HG02943 (cell line): ENCODE data around the gene POMGNT2.

Source experiments
- ATAC-seq: cut with Tn5 transposase; IDR thresholded peaks from one replicate; pipeline ENCODE4 v1.9.1; 2021; ENCODE audit warnings: mild to moderate bottlenecking, low read depth, moderate library complexity; ENCODE audit not compliant: unreplicated experiment

The POMGNT2 gene

DNA sequence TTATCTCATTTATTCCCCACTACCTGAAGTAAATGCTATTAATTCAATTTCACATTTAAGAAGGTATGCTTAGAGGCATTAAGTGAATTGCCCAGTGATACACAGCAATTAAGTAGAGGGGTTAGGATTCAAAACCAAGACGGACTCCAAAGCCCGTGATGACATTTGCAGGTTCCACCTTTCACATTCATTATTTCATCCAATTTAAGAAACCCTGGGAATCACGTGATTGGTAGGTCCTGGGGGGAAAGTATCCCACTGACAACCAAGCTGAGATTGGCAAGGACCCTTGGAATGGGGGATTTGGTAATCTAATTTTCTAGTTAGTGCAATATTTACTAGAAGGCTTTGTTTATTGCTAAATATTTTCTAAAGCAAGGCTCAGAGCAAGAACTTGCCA is 1.8 kb downstream of the POMGNT2 start:
- no peak for ATAC-seq

- no peak for ATAC-seq
Observed at GRCh38 chr3:43102773-43103480, 3.0 kb downstream of the POMGNT2 start.

- ATAC-seq = no peak
Observed at GRCh38 chr3:43098761-43099160, 7.1 kb downstream of the POMGNT2 start.

DNA sequence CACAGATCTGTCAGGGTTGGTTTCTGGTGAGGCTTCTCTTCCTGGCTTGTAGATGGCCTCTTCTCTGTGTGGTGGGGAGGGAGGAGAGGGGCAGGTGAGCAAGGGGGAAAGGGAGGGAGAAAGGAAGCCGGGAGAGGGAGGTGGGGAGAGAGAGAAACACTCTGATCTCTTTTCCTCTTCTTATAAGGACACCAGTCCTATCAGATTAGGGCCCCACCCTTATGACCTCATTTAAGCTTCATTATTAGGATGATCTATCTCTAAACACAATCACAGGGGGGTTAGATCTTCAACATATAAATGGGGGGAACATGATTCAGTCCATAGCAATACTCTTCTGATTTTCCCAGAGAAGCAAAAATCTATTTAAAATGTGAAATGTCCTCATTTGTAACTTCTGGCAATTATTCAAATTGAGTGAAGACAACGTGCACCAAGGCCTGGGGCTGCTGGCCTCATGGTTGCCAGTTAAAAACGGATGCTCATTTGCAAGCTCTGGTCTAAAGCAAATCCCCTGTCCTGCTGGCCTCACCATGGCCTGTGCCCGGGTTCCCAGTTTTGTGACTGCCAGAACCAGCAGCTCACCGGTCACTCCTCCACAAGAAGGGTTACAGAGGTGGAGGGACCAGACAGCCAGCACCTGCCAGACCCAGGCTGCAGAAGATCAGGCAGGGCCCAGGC is 8.3 kb downstream of the POMGNT2 start:
- ATAC-seq = no peak

- no peak for ATAC-seq
Observed at GRCh38 chr3:43096761-43097160, 9.1 kb downstream of the POMGNT2 start.

- ATAC-seq = no peak
Observed at GRCh38 chr3:43095370-43095769, 10.5 kb downstream of the POMGNT2 start.

- ATAC-seq = no peak
Observed at GRCh38 chr3:43094851-43095250, 11.0 kb downstream of the POMGNT2 start.

- no peak for ATAC-seq
Observed at GRCh38 chr3:43094381-43094780, 11.5 kb downstream of the POMGNT2 start.

- ATAC-seq = no peak
Observed at GRCh38 chr3:43093974-43094373, 11.9 kb downstream of the POMGNT2 start.

GRCh38 chr3:43093006-43093405 is 12.9 kb downstream of the POMGNT2 start:
- no peak for ATAC-seq

DNA sequence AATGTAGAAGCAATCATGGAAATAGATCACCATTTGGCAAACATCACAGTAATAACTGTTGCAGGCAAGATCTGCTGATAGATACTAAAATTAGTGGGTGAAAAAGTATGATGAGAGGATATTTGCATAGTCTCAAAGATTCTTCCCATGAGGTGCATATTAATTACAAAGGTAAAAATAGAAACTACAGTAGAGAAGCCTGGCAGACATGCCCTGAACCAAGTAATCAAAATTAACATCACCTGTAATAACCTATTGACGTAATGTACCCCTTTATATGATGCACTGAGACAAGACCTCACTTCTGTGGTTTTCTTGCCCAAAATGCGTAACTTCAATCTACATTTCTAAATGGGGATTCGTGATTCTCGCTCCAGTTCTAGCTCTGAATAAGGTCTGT is 14.4 kb downstream of the POMGNT2 start:
- ATAC-seq = no peak

GRCh38 chr3:43090238-43090637 is 15.6 kb downstream of the POMGNT2 start:
- no peak for ATAC-seq

GRCh38 chr3:43089081-43089480 is 16.8 kb downstream of the POMGNT2 start:
- ATAC-seq = no peak

DNA sequence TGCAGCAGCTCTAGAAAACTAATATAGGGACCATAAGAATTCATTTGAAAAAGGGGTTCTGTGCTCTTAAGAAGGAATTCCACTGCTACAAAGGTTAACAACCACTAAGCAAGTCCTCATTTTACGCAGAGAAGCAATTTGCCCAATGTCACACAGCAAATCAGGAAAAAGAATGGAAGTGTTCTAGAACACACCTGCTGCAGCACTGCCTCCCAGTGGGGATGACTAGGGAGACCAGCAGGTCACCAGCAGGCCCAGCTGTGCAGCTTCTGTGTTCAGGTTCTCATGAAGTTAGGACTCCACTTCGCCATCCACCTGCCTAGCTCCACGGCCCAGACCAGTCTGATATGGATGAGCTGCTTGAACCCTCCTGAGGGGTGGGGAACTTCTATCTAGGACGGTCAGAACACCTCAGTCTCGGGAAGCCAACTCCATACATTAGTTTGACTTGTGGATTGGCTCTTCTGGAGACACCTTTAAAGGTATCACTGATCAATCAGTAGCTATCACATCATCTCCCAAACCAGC is 18.6 kb downstream of the POMGNT2 start:
- ATAC-seq = no peak

- ATAC-seq = no peak
Observed at GRCh38 chr3:43086460-43087165, 19.3 kb downstream of the POMGNT2 start.

DNA sequence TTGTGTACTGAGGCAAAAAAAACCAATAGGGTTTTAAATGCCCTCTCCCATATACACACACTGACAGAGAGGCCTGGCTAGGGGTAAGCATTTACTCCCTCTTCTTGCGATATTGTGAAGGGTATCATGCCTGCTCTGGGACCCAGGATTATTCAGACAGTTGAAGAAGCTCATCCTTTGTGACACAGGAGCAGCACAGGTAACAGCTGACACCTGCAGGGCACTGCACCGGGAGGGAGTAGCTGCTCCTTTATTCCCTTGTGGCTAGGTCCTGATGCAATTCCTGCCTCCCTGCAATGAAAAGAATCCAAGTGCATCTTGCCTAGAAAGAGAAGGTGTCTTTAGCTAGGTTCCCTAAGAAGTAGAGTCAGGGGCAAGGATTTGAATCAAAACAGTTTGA is 23.4 kb downstream of the POMGNT2 start:
- ATAC-seq = no peak

DNA sequence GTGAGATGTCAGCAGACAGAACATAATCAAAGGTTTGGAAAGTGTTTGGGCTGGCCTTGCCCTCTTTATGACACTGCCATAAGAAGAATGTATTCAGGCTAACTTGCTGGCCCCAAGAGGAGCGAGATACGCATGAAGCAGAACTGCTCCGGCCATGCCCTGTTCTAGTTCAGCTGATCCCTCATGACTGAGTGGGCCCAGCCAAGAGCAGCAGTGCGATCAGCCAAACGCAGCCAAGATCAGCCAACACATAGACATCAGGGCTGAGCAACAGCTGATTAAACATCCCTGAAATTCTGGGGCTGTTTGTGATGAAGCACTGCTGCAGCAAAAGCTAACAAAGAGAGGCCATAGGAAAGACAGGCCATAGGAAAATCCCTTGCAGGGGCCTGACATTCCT is 24.1 kb downstream of the POMGNT2 start:
- ATAC-seq = no peak

- ATAC-seq = no peak
Observed at GRCh38 chr3:43080726-43081568, 24.9 kb downstream of the POMGNT2 start.

- no peak for ATAC-seq
Observed at GRCh38 chr3:43079536-43080332, 26.1 kb downstream of the POMGNT2 start.

GRCh38 chr3:43077707-43078106 is 28.2 kb downstream of the POMGNT2 start:
- no peak for ATAC-seq
